HCT116 (cell line): Measurements from ENCODE around the gene KRTAP5-3. TPM values are rescaled to one million over a fixed set of nuclear protein-coding genes. Genes with fewer than 3 reads are reported as not detected.

Source experiments
- ATAC-seq: fragments of 200-7000 bp; cut with Tn5 transposase; 2 replicates; pipeline ENCODE4 v1.9.1; 2020; ENCODE audit warnings: mild to moderate bottlenecking, moderate library complexity
- BruUV-seq: library from RNA; stranded (reverse); fragments of 400-500 nt; replicated peaks from 2 replicates; lab custom pipeline; 2021; lab: Mats Ljungman, UMichigan
- CTCF ChIA-PET: fragments of 300-600 bp; sonication (Branson Sonifier 250); formaldehyde crosslinking; loops from one replicate; lab custom pipeline; 2021; ENCODE audit warnings: antibody characterized with exemption; lab: Charles Lee
- POLR2A ChIA-PET: fragments of 300-600, 350-600 bp; sonication (Branson Sonifier 250); formaldehyde crosslinking; loops from one replicate; lab custom pipeline; 2021; ENCODE audit warnings: antibody characterized with exemption; lab: Charles Lee
- RAD21 ChIA-PET, 2 experiments: fragments of 300-600 bp; sonication (Branson Sonifier 250); formaldehyde crosslinking; loops; one replicate each; lab custom pipeline; 2023; ENCODE audit warnings: low total read pairs in 2 of 2; ENCODE audit not compliant: uncharacterized antibody in 2 of 2, unreplicated experiment in 2 of 2, low non-redundant PET in 1 of 2; lab: Charles Lee
- DNase-seq: peaks from one replicate; pipeline ENCODE4 v3.0.0-alpha.2; 2010; ENCODE audit warnings: low read depth, low spot score
- H2AFZ ChIP-seq: fragments of 200-600 bp; shearing (Covaris generic), sonication (generic); 2 replicates; pipeline ENCODE4 v1.6.1; 2017; ENCODE audit warnings: low read depth, mixed run types, mixed read lengths, antibody characterized with exemption, low read length; ENCODE audit not compliant: poor library complexity, severe bottlenecking
- H3K27ac ChIP-seq: 2 replicates; pipeline ENCODE4 v1.5.1; 2012; ENCODE audit warnings: low read depth, low read length
- H3K27me3 ChIP-seq: fragments of 200-600 bp; sonication (generic); 2 replicates; pipeline ENCODE4 v1.6.1; 2016; ENCODE audit warnings: mixed run types, low read length, mixed read lengths; ENCODE audit not compliant: insufficient read depth
- H3K36me3 ChIP-seq, 2 experiments: fragments of 200-500 bp in 1 of 2; fragments of 200-600 bp in 1 of 2; sonication (Bioruptor generic) in 1 of 2; sonication (generic) in 1 of 2; 2 replicates each; pipeline versions ENCODE4 v1.5.1 to v1.6.1; 2014 to 2016; ENCODE audit warnings: low read length in 2 of 2, inconsistent platforms in 1 of 2, mixed read lengths in 1 of 2, mixed run types in 1 of 2; ENCODE audit not compliant: insufficient read depth in 2 of 2, control insufficient read depth in 1 of 2
- H3K4me1 ChIP-seq, 2 experiments: fragments of 200-600 bp in 1 of 2; sonication (generic) in 1 of 2; 2 replicates each; pipeline versions ENCODE4 v1.5.1 to v1.6.1; 2012 to 2017; ENCODE audit warnings: low read length in 2 of 2, inconsistent platforms in 1 of 2, mild to moderate bottlenecking in 1 of 2, mixed read lengths in 1 of 2, mixed run types in 1 of 2, moderate library complexity in 1 of 2; ENCODE audit not compliant: insufficient read depth in 2 of 2, control insufficient read depth in 1 of 2
- H3K4me2 ChIP-seq: fragments of 200-600 bp; sonication (generic); 2 replicates; pipeline ENCODE4 v1.6.1; 2017; ENCODE audit warnings: mixed run types, low read length, mixed read lengths
- H3K4me3 ChIP-seq, 2 experiments: fragments of 200-600 bp in 1 of 2; sonication (generic) in 1 of 2; replicated peaks in 1 of 2; 2 replicates each; pipeline ENCODE4 v1.5.1; 2011 to 2016; ENCODE audit warnings: low read length in 2 of 2, control low read depth in 1 of 2, low read depth in 1 of 2, mild to moderate bottlenecking in 1 of 2, mixed read lengths in 1 of 2, mixed run types in 1 of 2
- H3K79me2 ChIP-seq: fragments of 200-600 bp; sonication (generic); 2 replicates; pipeline ENCODE4 v1.6.1; 2017; ENCODE audit warnings: mild to moderate bottlenecking, mixed run types, low read length, moderate library complexity, mixed read lengths; ENCODE audit not compliant: insufficient read depth
- H3K9ac ChIP-seq: fragments of 200-600 bp; sonication (generic); 2 replicates; pipeline ENCODE4 v1.6.1; 2016; ENCODE audit warnings: low read length, mixed read lengths
- H3K9me2 ChIP-seq: fragments of 200-600 bp; sonication (generic), shearing (Covaris generic); 2 replicates; pipeline ENCODE4 v1.6.1; 2017; ENCODE audit warnings: mixed run types, mild to moderate bottlenecking, moderate library complexity; ENCODE audit not compliant: insufficient read depth
- H3K9me3 ChIP-seq, 2 experiments: fragments of 200-500 bp in 1 of 2; fragments of 200-600 bp in 1 of 2; sonication (Bioruptor generic) in 1 of 2; sonication (generic) in 1 of 2; 2 replicates each; pipeline ENCODE4 v1.6.1; 2014 to 2017; ENCODE audit warnings: low read length in 2 of 2, mixed read lengths in 2 of 2, inconsistent platforms in 1 of 2, low read depth in 1 of 2, mild to moderate bottlenecking in 1 of 2, mixed run types in 1 of 2, moderate library complexity in 1 of 2; ENCODE audit not compliant: control insufficient read depth in 1 of 2, insufficient read depth in 1 of 2
- H4K20me1 ChIP-seq: fragments of 200-600 bp; sonication (generic), shearing (Covaris generic); 2 replicates; pipeline ENCODE4 v1.6.1; 2017; ENCODE audit warnings: mixed run types, mild to moderate bottlenecking, moderate library complexity; ENCODE audit not compliant: insufficient read depth
- CBX3 ChIP-seq: IDR thresholded peaks from 2 replicates; pipeline ENCODE4 v1.6.1; 2012; ENCODE audit warnings: low read depth
- EZH2 ChIP-seq: fragments of 200-600 bp; sonication (generic); IDR thresholded peaks from 2 replicates; pipeline ENCODE4 v1.6.1; 2017; ENCODE audit warnings: antibody characterized with exemption, mixed run types
- POLR2AphosphoS5 ChIP-seq: IDR thresholded peaks from 2 replicates; pipeline ENCODE4 v1.6.1; 2011; ENCODE audit warnings: mild to moderate bottlenecking, low read depth, low read length, moderate library complexity
- TCF7L2 ChIP-seq: IDR thresholded peaks from 2 replicates; pipeline ENCODE4 v1.7.0; 2011; ENCODE audit warnings: borderline replicate concordance, inconsistent platforms; ENCODE audit not compliant: insufficient read depth, insufficient read length; ENCODE audit errors: extremely low read depth
- intact Hi-C: fragments of 100-400 bp; cut with micrococcal nuclease; formaldehyde crosslinking; loops from 2 replicates; pipeline ENCODE4 v1.10.0; 2022
- total RNA-seq: library from RNA; stranded (reverse); gene quantifications from one replicate; pipeline ENCODE4 v1.2.1, GENCODE V29; 2021; ENCODE audit not compliant: unreplicated experiment
- TF ChIP-seq, protein P1 (sequence below): IDR thresholded peaks from 2 replicates; pipeline ENCODE4 v1.6.1; 2012
- TF ChIP-seq, protein P2 (sequence below): IDR thresholded peaks from 2 replicates; pipeline ENCODE4 v1.6.1; 2012; ENCODE audit warnings: low read depth

Gene KRTAP5-3
- total RNA-seq, 1 experiment from 2014 or later, result not detected

DNA sequence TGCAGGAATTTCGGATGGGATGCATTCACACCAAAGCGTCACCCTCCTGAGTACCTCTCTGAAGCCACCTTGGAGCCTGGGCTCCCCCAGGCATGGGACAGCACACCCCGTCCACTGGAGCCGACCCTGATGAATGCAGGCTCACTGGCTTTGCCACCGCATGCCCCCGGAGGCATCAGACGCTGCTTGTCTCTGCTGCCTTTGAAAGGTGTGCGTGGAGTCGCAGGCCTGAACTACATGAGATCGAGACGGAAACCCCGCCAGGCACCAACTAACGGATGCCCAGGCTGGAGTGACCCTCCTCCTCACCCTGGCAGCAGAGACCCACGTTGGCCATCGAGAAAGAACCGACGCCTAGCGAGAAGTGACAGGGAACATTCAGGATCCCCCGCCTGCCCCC is 43.8 kb upstream of the KRTAP5-3 start:
- no peak overlapping the region for H3K9ac ChIP-seq
- BruUV-seq, result no TSS peak
- no peak overlapping the region for H3K27ac ChIP-seq
- H3K79me2 ChIP-seq, result no peaks in the 10 kb centered on the region
- no peak overlapping the region for H3K4me2 ChIP-seq
- ChIA-PET POLR2A (interaction anchor here (1.0 to 1.2 kb wide), 3 partner anchors 175 to 182 kb away, joined by 3 to 6 read pairs (median 5); no protein-coding TSS in a partner anchor), RAD21 (interaction anchor here (0.8 to 1.3 kb wide), 17 partner anchors 42 to 504 kb away, joined by 3 to 26 read pairs (median 4); no protein-coding TSS in a partner anchor), CTCF (interaction anchor here (0.7 to 2.4 kb wide), 31 partner anchors 9 to 534 kb away, joined by 3 to 129 read pairs (median 5); partner anchors contain the start of genes H19, MRPL23 and SYT8)
- H3K9me2 ChIP-seq, result no peaks in the 10 kb centered on the region
- TF ChIP-seq, protein P1, sequence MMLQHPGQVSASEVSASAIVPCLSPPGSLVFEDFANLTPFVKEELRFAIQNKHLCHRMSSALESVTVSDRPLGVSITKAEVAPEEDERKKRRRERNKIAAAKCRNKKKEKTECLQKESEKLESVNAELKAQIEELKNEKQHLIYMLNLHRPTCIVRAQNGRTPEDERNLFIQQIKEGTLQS, result no peak
- TF ChIP-seq, protein P2, sequence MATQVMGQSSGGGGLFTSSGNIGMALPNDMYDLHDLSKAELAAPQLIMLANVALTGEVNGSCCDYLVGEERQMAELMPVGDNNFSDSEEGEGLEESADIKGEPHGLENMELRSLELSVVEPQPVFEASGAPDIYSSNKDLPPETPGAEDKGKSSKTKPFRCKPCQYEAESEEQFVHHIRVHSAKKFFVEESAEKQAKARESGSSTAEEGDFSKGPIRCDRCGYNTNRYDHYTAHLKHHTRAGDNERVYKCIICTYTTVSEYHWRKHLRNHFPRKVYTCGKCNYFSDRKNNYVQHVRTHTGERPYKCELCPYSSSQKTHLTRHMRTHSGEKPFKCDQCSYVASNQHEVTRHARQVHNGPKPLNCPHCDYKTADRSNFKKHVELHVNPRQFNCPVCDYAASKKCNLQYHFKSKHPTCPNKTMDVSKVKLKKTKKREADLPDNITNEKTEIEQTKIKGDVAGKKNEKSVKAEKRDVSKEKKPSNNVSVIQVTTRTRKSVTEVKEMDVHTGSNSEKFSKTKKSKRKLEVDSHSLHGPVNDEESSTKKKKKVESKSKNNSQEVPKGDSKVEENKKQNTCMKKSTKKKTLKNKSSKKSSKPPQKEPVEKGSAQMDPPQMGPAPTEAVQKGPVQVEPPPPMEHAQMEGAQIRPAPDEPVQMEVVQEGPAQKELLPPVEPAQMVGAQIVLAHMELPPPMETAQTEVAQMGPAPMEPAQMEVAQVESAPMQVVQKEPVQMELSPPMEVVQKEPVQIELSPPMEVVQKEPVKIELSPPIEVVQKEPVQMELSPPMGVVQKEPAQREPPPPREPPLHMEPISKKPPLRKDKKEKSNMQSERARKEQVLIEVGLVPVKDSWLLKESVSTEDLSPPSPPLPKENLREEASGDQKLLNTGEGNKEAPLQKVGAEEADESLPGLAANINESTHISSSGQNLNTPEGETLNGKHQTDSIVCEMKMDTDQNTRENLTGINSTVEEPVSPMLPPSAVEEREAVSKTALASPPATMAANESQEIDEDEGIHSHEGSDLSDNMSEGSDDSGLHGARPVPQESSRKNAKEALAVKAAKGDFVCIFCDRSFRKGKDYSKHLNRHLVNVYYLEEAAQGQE, result no peak
- TF ChIP-seq CBX3 (no peak), POLR2AphosphoS5 (no peak), TCF7L2 (no peak), EZH2 (no peak)
- DNase-seq, result no peak
- H3K4me1 ChIP-seq, result peaks cover 0 to 7% of the 10 kb centered on the region in 2 experiments; a peak in 3 of 4 replicates
- no peaks in the 10 kb centered on the region for H3K36me3 ChIP-seq
- intact Hi-C loops, result loop anchor here (1.0 to 5.0 kb wide), 4 partner anchors 41 to 500 kb away; no protein-coding TSS in a partner anchor
- H3K27me3 ChIP-seq, result no peaks in the 10 kb centered on the region
- H4K20me1 ChIP-seq, result no peaks in the 10 kb centered on the region
- no peak overlapping the region for H3K4me3 ChIP-seq
- no peak for ATAC-seq
- H3K9me3 ChIP-seq, result no peaks in the 10 kb centered on the region
- H2AFZ ChIP-seq, result no peak overlapping the region
